ENCODE results near the gene UBL7.
"Not testable (repeated sequence)": the region's sequence is repeated elsewhere in the genome, so short reads cannot be mapped to it uniquely, and the experiment has no call there.

Gene UBL7

DNA sequence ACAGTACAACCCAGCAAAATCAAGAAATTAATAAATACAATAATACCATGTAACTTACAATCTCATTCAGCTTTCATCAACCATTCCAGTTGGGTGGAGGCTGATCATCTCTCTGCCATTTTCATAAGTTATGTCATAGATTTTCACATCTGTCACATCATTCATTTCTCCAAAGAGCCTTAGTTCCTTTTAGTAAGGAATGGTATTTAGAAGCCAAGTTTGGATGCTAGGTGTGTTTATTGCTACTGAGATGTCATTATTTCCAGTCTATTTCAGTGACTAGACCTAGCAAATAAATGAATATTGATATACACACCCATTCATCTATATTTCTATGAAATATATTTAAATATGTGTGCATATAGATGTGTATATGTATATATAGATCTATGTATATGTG, 2.7 kb upstream of the UBL7 start:
- DNase-seq = no peak

DNA sequence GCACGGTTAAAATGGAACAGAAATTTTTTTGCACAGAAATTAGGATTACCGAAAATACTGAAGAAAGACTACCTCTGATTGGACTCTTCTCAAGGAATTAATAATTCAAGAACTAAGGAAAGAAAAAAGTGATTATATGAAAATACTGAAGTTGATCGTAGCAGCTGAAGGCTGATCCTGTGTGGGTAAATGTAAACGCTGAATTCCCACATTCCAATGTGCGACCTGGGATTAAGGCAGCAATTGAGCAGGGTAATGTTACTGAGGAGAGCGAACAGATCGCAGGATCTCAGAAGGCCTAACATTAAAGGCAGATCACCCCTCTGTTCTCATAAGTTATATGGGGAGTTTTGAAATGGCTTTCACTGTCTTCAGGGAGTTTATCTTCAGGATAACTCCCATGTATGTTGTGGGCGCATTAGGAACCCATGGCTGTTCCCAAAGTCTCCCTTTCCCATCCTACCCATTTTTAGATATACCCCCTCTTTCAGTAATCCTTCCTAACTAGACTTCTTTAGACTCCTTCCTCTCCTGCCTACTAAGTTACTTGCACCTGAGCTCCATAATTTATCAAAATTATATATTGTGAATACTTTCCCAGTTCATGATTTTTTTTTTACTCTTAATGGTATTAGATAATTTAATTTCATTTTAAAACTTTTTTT, 1.0 kb upstream of the UBL7 start:
- DNase-seq = peak; percentile 8

- DNase-seq = no peak
Measured at GRCh38 chr15:74460298-74460697, 662 bp downstream of the UBL7 start.

- DNase-seq = not testable (repeated sequence)
Measured at GRCh38 chr15:74459798-74460197, 1.2 kb downstream of the UBL7 start.

DNA sequence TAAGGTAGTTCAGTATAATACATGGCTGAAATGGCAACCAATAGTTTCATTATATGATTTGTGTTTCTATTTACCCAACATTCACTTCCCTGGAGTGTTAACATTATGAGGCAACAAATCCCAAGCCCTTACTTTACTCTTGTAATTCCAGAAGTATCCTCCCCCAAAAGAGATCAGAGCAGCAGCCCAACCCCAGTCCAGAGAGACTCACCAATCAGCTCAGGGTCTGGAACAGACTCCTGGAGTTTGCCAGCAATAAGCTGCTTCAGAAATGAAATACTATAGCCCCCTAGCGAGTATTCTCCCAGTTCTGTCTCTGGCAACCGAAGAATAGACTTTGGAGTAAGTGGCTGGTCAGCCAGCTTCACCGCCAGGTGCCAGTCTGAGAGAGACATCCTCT, 2.5 kb downstream of the UBL7 start:
- DNase-seq = no peak

GRCh38 chr15:74457036-74457435, 3.9 kb downstream of the UBL7 start:
- DNase-seq = not testable (repeated sequence)

DNA sequence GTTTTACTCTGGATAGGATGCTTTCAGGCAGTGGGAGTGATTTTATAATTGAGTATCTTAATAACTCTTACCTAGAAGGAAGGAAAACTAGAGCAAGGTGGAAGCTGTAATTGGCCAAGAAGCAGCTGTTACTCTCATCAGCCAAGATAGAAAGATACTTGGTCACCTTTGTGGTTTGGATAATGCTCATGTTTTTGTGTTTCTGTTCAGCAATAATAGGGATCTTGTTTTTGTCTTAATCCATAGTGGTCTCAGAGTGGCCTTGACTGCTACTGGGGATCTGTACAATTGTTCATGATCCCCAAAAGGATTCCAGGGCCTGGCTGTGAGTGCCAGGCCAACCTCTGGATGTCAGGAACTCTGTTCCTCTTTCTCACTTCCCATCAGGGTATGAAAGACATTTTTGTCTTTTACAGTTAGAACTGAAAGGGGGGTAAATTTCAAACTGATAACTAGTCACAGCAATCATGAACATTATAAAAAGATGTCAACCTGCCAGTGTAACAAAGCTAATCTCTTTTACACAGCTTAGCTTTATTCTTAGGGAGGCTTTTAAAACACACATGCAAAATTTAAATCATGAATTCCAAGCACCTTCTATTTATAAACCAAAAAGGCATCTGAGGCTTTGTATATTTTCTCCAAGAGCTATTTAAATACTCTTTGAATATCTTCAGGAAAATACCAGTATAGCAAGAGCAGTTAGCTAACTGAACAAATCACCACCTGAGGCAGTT, 6.0 kb downstream of the UBL7 start:
- no peak for DNase-seq

DNA sequence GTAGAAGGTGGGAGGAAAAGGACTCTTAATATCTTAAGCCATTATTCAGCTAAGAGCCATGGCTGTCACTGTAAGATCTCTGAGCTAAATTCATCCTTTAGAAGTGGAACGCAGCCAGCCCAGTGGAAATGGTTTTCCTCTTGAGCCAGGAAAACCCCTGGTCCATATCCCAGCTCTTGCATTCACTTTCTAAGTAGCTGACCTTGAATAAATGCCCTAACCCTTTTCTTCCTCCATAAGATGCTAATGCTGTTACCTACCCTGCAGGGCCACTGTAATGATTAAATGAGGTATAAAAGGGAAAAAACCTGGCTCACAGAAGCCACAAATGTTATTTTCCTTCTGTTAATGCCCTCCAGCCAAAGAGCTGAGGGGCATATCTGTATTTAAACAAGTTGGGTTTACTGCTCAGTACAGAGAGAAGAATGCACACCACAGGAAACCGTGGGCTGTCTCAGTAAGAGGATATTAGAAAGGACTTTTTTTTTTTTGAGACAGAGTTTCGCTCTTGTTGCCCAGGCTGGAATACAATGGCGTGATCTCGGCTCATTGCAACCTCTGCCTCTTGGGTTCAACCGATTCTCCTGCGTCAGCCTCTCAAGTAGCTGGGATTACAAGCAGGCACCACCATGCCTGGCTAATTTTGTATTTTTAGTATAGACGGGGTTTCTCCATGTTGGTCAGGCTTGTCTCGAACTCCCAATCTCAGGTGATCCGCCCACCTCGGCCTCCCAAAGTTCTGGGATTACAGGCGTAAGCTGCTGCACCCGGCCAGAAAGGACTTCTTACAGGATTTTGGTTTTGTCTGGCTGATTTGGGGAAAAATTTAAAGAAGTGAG, 6.8 kb downstream of the UBL7 start:
- DNase-seq = no peak

DNA sequence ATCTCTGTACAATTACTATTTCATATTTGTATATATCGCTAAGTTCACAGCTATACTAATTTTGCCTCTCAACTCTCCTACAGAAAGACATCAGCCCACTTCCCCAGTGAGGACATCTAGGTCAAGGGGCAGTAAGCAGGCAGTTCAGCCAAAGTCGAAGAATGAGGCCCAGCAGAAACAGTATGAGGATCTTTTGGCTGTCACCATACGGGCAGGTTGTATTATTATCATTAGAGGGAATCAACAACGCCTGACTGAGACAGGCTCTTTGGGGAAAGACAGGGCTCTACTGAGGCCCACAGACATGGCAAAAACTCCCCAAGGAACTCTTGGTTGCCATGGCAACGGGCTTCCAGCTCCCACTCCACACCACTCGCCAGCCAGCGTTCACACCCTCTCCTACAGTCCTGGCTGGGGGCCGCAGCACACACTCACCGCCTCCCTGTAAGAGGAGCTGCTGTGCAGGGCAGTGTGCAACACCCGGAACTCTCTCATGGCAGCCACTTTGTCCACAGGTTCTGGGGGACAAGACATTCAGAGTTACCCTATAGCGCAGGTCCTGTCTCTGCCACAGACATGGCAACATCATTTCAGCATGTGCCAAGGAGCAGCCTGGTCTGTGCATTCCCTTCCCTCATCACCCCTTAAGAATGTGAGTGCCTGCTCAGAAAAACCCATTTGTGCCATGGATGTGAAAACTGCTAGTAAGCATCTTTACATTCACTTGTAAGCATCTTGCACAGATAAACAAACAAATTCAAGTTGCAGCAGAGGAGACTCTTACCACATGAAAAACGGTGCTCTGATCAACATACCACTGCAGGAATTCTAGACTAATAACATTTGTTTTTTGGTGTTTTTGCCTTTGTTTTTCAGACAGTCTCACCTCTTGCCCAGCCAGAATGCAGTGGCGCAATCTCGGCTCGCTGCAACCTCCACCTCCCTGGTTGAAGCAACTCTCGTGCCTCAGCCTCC, 8.8 kb downstream of the UBL7 start:
- no peak for DNase-seq

DNA sequence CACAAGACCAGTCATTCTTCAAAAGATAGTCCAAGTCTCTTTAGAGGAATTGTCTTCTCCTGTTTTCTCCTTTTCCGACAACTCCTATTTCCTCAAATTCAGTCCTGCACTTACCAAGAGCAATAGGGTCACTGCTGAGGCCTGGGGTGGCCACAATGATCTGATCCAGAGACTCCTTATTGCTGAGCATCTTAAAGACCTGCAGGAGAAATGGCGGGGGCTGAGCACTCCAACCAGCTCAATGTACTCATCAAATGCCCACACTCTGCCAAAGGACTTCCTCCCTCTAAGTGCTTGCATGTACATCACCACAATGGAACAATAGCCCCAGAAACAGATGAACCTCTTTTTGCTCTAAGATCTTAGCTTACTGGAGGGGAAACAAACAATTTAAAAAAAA, 9.6 kb downstream of the UBL7 start:
- no peak for DNase-seq

- no peak for DNase-seq
Measured at GRCh38 chr15:74449643-74450205, 11.2 kb downstream of the UBL7 start.

DNA sequence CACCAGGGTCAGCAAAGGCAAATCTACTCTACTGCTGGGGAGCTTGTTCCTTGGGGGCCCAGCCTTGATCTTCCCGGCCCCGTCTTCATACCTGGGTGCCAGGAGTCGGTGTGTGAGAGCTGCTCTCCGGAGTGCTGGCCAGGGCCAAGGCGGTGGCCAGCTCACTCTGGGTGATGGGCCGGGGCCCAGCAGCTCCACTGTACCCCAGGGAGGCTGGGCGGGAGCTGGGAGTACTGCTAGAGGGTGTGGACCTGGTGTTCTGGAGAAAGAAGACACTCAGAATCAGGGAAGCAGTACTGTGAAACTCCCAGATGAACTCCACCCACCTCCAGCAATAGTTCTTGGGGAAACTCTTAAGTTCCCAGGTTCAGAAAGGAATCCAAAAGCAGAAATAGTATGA, 11.9 kb downstream of the UBL7 start:
- no peak for DNase-seq

GRCh38 chr15:74445816-74446763, 14.9 kb downstream of the UBL7 start:
- DNase-seq = no peak

- no peak for DNase-seq
Measured at GRCh38 chr15:74444106-74445062, 16.6 kb downstream of the UBL7 start.

DNA sequence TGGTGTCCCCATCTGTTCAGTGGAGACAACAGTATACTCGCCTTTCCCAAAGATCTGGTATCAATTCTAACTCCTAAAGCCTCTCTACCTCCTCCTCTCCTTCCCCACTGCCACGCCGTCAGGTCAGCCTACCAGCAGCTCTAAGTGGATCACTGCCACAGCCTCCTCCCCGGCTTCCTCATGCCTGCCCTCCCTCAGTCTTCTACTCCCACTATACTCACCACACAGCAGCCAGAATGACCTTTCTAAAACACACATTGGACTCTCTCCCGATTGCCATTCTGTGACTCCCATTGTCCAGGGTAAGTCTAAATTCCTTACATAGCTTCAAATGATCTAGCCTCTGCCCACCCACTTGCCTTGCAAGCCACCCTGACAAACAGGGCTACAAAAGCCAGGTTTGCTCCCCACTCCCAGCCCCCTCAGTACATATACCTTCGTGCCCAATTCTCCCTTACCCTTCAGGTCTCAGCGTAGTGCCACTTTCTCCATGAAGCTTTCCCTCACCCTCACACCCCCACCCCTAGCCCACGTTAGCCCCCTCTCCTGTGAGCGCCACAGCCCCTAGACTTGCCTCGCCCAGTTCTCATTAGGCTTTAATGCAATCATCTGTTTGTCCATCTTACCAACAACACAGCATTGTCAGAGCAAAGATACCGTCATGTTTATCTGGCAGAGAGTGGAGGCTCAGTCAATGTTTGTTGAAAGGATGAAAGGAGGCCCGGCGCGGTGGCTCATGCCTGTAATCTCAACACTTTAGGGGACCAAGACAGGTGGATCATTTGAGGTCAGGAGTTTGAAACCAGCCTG, 17.7 kb downstream of the UBL7 start:
- no peak for DNase-seq

DNA sequence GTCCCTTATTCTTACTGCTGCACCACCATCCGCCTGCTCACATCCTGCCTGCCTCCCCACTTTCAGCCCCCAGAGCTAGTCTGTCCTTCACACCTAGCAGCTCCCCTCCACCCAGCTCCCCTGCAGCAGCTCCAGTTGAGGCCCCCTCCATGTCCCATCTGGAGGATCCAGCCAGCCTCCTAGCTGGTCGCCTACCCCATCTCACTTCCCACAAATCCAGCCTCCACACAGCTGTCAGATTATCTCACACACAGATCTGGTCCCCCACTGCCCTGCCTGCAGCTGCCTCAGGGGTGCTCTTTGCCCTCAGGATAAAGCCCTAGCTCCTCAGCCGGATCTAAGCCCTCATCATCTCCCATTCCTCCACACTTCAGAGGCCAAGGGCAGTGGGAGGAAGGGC, 18.4 kb downstream of the UBL7 start:
- no peak for DNase-seq

DNA sequence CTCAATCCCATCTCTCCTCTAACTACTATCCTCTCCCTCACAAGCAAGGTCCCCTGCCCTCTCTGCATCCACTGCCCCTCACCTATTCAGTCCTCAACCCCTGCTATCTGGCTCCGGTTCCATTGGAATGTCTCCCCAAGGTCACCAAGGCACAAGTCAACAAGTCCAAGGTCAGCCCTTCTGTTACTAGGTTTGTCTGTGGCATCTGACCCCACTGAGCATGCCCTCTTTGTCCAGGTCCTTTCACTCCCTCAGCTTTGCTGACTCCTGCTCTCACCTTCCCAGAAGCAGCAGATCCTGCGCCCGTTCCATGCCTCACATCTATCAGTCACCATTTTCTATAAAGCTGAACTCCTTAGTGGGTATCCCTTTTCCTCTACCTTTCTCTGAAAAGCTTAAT, 18.9 kb downstream of the UBL7 start:
- no peak for DNase-seq

GRCh38 chr15:74441248-74441941, 19.6 kb downstream of the UBL7 start:
- no peak for DNase-seq

All from hematopoietic multipotent progenitor cell treated with erythropoietin and hydrocortisone succinate and interleukin-3 and kit ligand, for 8 days (in vitro differentiated cells).